ENCODE measurements around the gene NTPCR. TPM values are rescaled to one million over a fixed set of nuclear protein-coding genes. Genes with fewer than 3 reads are reported as not detected.

NTPCR gene
- total RNA-seq, 1 experiment from 2014 or later: 34.2 TPM

DNA sequence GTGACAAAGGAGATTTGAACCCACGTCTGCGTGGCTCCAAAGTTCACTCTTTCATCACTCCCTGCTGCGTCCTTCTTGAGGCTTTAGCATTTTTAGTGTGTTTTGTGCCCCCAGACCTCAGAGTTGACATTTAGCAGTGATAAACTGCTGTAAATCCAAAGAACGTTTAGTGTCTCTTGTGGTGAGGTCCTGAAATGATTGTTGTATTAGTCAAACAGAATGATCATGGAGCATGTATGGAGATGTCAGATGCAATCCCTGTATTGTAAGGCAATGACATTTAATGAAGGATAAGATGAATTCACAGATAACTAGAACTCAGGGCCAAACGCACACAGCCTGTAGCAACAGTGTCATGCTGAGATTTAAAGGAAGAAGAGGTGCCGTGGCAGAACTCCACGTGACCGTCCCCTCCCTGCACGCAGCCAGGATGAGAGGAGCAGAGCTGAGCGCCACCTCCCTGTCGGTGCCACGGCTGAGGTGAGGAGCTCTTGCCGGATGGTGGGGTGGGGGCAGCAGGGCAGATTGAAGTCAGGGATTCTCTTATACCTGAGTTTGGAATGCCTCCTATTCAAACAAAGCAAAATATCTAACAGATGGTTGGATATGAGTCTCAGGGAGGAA, 30.1 kb downstream of the NTPCR start:
- Histone ChIP-seq H3K4me3 (replicated peaks in 1 of 2; ENCODE audit: low read depth in 1 of 2, low read length in 2 of 2) (no peak overlapping the region), H3K27ac (ENCODE audit: low read depth, low read length) (no peak overlapping the region), H4K20me1 (ENCODE audit: insufficient read depth) (no peaks in the 10 kb centered on the region), H3K36me3 (ENCODE audit: control insufficient read depth in 1 of 2, insufficient read depth in 2 of 2, low read length in 2 of 2) (no peaks in the 10 kb centered on the region), H2AFZ (ENCODE audit: low read depth, low read length, poor library complexity, severe bottlenecking) (no peak overlapping the region), H3K9me2 (ENCODE audit: insufficient read depth) (no peaks in the 10 kb centered on the region), H3K4me1 (ENCODE audit: control insufficient read depth in 1 of 2, insufficient read depth in 2 of 2, low read length in 2 of 2) (no peaks in the 10 kb centered on the region), H3K27me3 (ENCODE audit: insufficient read depth, low read length) (no peaks in the 10 kb centered on the region), H3K4me2 (ENCODE audit: low read length) (no peak overlapping the region), H3K79me2 (ENCODE audit: insufficient read depth, low read length) (no peaks in the 10 kb centered on the region), H3K9me3 (ENCODE audit: control insufficient read depth in 1 of 2, insufficient read depth in 1 of 2, low read depth in 1 of 2, low read length in 2 of 2) (no peaks in the 10 kb centered on the region), H3K9ac (ENCODE audit: low read length) (no peak overlapping the region)
- TF ChIP-seq SIN3A (IDR thresholded peaks at IDR 0.05; ENCODE audit: low read depth) (no peak), ZNF274 (IDR thresholded peaks at IDR 0.05; ENCODE audit: low read depth, low read length) (no peak), YY1 (IDR thresholded peaks at IDR 0.05; ENCODE audit: extremely low read depth, insufficient replicate concordance, low read depth, low read length) (no peak), EZH2 (IDR thresholded peaks at IDR 0.05) (no peak), CEBPB (IDR thresholded peaks at IDR 0.05; ENCODE audit: low read depth) (no peak), EGR1 (IDR thresholded peaks at IDR 0.05; ENCODE audit: low read depth) (no peak), RAD21 (IDR thresholded peaks at IDR 0.05; ENCODE audit: low read depth) (no peak), FOSL1 (IDR thresholded peaks at IDR 0.05; ENCODE audit: low read depth) (no peak), SRF (IDR thresholded peaks at IDR 0.05; ENCODE audit: low read depth) (no peak), CTCF (IDR thresholded peaks at IDR 0.05 in 2 of 3, conservative IDR thresholded peaks at IDR 0.05 in 1 of 3; ENCODE audit: borderline replicate concordance in 1 of 3, insufficient read depth in 1 of 3, low read depth in 2 of 3, low read length in 2 of 3) (no peak), TCF7L2 (IDR thresholded peaks at IDR 0.05; ENCODE audit: borderline replicate concordance, extremely low read depth, insufficient read depth, insufficient read length) (no peak), JUND (IDR thresholded peaks at IDR 0.05) (no peak), ZFX (IDR thresholded peaks at IDR 0.05) (no peak), POLR2AphosphoS5 (IDR thresholded peaks at IDR 0.05; ENCODE audit: low read depth, low read length) (no peak), SP1 (IDR thresholded peaks at IDR 0.05; ENCODE audit: low read depth) (no peak), REST (IDR thresholded peaks at IDR 0.05; ENCODE audit: low read depth) (no peak)
- TF ChIP-seq, protein P1, sequence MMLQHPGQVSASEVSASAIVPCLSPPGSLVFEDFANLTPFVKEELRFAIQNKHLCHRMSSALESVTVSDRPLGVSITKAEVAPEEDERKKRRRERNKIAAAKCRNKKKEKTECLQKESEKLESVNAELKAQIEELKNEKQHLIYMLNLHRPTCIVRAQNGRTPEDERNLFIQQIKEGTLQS (IDR thresholded peaks at IDR 0.05): no peak
- TF ChIP-seq, protein P2, sequence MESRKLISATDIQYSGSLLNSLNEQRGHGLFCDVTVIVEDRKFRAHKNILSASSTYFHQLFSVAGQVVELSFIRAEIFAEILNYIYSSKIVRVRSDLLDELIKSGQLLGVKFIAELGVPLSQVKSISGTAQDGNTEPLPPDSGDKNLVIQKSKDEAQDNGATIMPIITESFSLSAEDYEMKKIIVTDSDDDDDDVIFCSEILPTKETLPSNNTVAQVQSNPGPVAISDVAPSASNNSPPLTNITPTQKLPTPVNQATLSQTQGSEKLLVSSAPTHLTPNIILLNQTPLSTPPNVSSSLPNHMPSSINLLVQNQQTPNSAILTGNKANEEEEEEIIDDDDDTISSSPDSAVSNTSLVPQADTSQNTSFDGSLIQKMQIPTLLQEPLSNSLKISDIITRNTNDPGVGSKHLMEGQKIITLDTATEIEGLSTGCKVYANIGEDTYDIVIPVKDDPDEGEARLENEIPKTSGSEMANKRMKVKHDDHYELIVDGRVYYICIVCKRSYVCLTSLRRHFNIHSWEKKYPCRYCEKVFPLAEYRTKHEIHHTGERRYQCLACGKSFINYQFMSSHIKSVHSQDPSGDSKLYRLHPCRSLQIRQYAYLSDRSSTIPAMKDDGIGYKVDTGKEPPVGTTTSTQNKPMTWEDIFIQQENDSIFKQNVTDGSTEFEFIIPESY (IDR thresholded peaks at IDR 0.05; ENCODE audit: extremely low read depth, insufficient replicate concordance, low read length): no peak
- TF ChIP-seq, protein P3, sequence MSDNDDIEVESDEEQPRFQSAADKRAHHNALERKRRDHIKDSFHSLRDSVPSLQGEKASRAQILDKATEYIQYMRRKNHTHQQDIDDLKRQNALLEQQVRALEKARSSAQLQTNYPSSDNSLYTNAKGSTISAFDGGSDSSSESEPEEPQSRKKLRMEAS (IDR thresholded peaks at IDR 0.05): no peak
- ChIA-PET RAD21 (ENCODE audit: low non-redundant PET in 1 of 2, low total read pairs in 2 of 2, uncharacterized antibody in 2 of 2, unreplicated experiment in 2 of 2) (no interaction called here), CTCF (no interaction called here), POLR2A (no interaction called here)
- no TSS peak for BruUV-seq (replicated peaks)
- DNase-seq (ENCODE audit: low read depth, low spot score): no peak
- ATAC-seq: no peak
- intact Hi-C loops (cut with micrococcal nuclease): no loop called here

All from HCT116 (cell line).